ENCODE measurements around the gene PSMD9. TPM values are rescaled to one million over a fixed set of nuclear protein-coding genes. Genes with fewer than 3 reads are reported as not detected.

The PSMD9 gene
- total RNA-seq, 1 donor = 28.9 TPM

DNA sequence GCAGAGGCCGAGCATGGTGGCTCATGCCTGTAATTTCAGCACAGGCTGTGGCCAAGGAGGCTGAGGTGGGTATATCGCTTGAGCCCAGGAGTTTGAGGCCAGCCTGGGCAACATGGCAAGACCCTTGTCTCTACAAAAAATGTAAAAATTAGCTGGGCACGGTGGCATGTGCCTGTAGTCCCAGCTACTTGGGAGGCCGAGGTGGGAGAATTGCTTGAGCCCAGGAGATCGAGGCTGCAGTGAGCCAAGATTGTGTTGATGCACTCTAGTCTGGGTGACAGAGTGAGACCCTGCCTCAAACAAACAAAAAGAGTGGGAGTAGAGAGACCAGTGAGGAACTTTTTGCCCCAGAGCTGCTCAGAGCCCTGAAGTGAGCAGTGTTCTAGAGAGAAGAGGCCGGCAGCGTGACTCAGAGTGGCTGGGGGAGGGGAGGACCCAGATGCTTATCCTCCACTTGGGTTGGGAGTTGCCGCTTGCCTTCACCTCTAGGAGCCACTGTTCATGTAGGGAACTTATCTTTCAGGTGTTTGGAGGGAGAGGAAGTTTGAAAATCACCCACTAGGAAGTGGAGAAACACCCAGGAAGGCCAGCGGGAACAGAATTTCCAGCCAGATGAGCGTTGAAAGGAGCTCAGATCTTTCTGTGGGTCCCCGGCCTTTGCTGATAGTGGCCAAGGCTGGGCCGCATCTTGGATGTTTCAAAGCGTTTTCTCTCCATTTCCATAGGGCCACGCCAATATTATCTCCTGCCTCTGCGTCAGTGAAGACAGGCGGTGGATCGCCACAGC lies 45.1 kb downstream of the PSMD9 start:
- H3K4me3 ChIP-seq (ENCODE audit: low read depth, low read length) = no peak overlapping the region
- peak; percentile 36 for DNase-seq (ENCODE audit: low read depth)
- TF ChIP-seq, protein P1, sequence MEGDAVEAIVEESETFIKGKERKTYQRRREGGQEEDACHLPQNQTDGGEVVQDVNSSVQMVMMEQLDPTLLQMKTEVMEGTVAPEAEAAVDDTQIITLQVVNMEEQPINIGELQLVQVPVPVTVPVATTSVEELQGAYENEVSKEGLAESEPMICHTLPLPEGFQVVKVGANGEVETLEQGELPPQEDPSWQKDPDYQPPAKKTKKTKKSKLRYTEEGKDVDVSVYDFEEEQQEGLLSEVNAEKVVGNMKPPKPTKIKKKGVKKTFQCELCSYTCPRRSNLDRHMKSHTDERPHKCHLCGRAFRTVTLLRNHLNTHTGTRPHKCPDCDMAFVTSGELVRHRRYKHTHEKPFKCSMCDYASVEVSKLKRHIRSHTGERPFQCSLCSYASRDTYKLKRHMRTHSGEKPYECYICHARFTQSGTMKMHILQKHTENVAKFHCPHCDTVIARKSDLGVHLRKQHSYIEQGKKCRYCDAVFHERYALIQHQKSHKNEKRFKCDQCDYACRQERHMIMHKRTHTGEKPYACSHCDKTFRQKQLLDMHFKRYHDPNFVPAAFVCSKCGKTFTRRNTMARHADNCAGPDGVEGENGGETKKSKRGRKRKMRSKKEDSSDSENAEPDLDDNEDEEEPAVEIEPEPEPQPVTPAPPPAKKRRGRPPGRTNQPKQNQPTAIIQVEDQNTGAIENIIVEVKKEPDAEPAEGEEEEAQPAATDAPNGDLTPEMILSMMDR (IDR thresholded peaks at IDR 0.05; ENCODE audit: insufficient read depth, low read depth, low read length) = no peak

DNA sequence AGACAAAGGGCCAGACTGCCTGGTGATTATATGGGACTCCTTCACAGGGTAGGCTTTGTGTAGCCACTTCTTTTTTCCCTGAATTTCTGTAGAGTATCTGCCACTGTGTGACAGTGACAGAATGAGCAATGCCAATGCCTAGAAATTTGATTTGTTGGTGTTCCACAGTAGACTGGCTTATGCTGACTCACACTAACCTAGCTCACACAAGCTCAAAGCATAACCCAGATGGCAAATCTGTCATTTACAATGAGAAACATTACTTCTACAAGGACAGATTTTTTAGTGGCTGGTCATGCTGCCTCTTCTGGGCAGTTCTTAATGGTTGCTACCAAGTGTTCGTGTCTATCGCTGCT lies 45.7 kb downstream of the PSMD9 start:
- DNase-seq (ENCODE audit: low read depth) = no peak
- TF ChIP-seq, protein P1 (IDR thresholded peaks at IDR 0.05; ENCODE audit: insufficient read depth, low read depth, low read length) = no peak
- no peak overlapping the region for H3K4me3 ChIP-seq (ENCODE audit: low read depth, low read length)

DNA sequence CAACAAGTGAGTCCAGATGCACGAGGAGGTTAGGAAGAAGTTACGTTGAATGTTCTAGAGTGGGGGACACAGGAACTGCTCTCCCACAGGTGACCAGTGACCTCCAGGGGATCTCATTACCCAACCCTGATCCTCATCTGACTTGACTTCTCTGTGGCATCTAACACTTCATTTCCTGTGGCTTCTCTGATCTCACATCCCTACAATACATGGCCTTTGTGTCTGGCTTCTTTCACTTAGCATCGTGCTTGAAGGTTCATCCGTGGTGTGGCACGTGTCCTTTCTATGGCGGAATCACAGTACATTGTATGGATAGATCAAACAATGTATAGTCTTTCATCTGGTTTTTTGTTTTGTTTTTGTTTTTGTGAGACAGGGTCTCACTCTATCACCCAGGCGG lies 49.1 kb downstream of the PSMD9 start:
- TF ChIP-seq, protein P1 (IDR thresholded peaks at IDR 0.05; ENCODE audit: insufficient read depth, low read depth, low read length) = no peak
- no peak for DNase-seq (ENCODE audit: low read depth)
- no peak overlapping the region for H3K4me3 ChIP-seq (ENCODE audit: low read depth, low read length)

DNA sequence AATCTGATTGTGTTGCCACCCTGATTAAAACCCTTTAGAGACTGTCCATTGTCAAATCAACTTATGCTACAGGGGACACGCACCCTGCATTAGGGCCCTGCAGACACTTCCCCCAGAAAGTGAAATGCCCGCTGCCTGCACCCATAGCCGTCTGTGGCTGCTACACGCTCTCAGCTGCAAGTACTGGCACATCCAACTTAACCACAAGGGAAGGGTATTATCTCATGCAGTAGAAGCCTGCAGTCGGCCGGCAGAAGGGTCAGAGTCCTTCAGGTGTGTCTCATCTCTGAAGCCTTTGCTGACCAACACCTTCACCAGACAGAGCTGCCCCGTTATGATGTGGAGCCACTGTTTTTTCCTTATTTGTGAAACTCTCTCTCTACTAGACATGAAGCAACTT lies 50.6 kb downstream of the PSMD9 start:
- TF ChIP-seq, protein P1 (IDR thresholded peaks at IDR 0.05; ENCODE audit: insufficient read depth, low read depth, low read length) = no peak
- no peak overlapping the region for H3K4me3 ChIP-seq (ENCODE audit: low read depth, low read length)
- peak; percentile 8 for DNase-seq (ENCODE audit: low read depth)

DNA sequence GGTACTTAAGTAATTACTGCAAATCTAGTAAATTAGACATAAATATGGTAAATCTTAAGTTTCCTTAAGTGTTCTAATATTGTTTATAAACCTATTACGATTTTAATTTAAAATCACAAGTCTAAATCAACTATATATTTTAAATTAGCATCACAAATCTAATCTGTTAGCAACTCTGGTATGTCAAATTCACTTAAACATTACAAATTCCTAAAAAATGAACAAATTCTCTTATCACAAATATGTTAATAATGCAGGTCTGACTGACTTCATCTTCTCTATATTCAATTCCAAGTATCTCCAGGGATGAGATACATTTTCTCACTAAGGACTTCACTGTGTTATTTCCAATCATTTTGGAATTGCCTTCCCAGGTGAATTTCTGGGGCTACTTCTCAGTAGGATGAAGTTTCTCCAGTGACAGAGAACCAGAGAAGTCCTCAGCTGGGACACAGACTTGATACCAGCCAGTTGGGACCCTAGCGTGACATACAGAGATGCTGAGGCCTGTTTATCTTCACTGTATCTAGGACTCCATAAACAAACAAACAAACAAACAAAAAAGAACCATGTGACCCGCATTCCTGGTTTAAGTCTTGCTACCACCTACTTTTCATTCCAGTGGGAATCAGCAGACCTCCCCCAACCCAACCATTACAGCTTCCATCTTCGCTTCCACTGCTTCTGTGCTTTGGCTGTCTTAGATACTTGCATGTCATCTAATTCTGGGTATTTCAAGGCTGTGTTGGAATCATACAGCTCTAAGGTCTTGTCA lies 51.6 kb downstream of the PSMD9 start:
- no peak overlapping the region for H3K4me3 ChIP-seq (ENCODE audit: low read depth, low read length)
- TF ChIP-seq, protein P1 (IDR thresholded peaks at IDR 0.05; ENCODE audit: insufficient read depth, low read depth, low read length) = no peak
- DNase-seq (ENCODE audit: low read depth) = no peak

DNA sequence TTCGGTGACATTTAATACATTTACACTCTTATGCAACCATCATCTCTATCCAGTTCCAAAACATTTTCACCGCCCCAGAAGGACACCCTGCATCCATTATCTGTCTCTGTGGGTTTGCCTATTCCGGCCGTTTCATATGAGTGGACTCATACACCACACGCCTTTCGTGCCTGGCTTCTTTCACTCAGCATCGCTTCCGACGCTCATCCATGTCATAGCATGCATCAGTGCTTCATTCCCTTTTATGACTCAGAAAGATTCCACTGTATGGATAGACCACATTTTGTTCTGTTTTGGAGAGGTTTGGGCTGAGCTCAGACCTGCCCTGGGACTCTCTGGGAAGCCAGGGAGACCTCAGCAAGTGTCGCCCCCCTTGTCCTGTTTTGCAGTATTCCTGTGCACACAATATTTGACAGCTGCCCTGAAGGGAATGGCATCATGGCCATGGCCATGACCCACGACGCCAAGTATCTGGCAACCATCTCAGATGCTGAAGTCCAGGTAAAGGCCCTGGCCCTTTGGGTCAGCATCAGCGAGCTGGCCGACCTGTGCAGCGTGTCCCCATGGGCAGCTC lies 53.6 kb downstream of the PSMD9 start:
- H3K4me3 ChIP-seq (ENCODE audit: low read depth, low read length) = no peak overlapping the region
- TF ChIP-seq, protein P1 (IDR thresholded peaks at IDR 0.05; ENCODE audit: insufficient read depth, low read depth, low read length) = no peak
- DNase-seq (ENCODE audit: low read depth) = peak; percentile 68

Measured in fibroblast of villous mesenchyme (primary cell).